D721Med (cell line): ENCODE measurements around the gene RELL1.

Source experiments
- DNase-seq: peaks from one replicate; pipeline ENCODE4 v3.0.0; 2011; ENCODE audit warnings: low spot score; ENCODE audit not compliant: insufficient read length
- FAIRE-seq: peaks from 2 replicates; lab custom pipeline; 2011; peaks lifted over from hg19 to GRCh38; lab: Jason Lieb, UNC
- CTCF ChIP-seq: IDR thresholded peaks from 2 replicates; pipeline ENCODE4 v1.5.1; 2012; ENCODE audit warnings: mild to moderate bottlenecking, control low read depth; ENCODE audit not compliant: insufficient read depth; ENCODE audit errors: missing control alignments

Gene RELL1

GRCh38 chr4:37628977-37629609, 57.1 kb downstream of the RELL1 start:
- TF ChIP-seq CTCF = no peak
- DNase-seq (no peak), FAIRE-seq (no peak)

- no peak for TF ChIP-seq CTCF
- DNase-seq (no peak), FAIRE-seq (no peak)
Measured at GRCh38 chr4:37627263-37627662, 58.9 kb downstream of the RELL1 start.

GRCh38 chr4:37625499-37625898, 60.7 kb downstream of the RELL1 start:
- no peak for FAIRE-seq
- TF ChIP-seq CTCF = no peak
- DNase-seq = no peak

GRCh38 chr4:37623940-37624339, 62.2 kb downstream of the RELL1 start:
- DNase-seq (no peak), FAIRE-seq (no peak)
- TF ChIP-seq CTCF = no peak

- no peak for FAIRE-seq
Measured at GRCh38 chr4:37623125-37623524, 63.1 kb downstream of the RELL1 start.

GRCh38 chr4:37620176-37620575, 66.0 kb downstream of the RELL1 start:
- no peak for DNase-seq
- TF ChIP-seq CTCF = no peak
- FAIRE-seq = no peak

More at GRCh38 chr4:37623125-37623524, 63.1 kb downstream of the RELL1 start:
- DNase-seq = no peak
- TF ChIP-seq CTCF = no peak

- no peak for TF ChIP-seq CTCF
- FAIRE-seq = peak; percentile 93
- DNase-seq = no peak
Measured at GRCh38 chr4:37615720-37616063, 70.5 kb downstream of the RELL1 start.
